Activated naive CD4-positive, alpha-beta T cell treated with anti-CD3 and anti-CD28 coated beads, Interleukin-2, amount 10 ng/mL, durations not matched to agents 5 hours and 36 hours (primary cell): ENCODE results near the gene ERAP2. TPM values are rescaled to one million over a fixed set of nuclear protein-coding genes. Genes with fewer than 3 reads are reported as not detected.

Source experiments
- total RNA-seq, 2 experiments: library from RNA; stranded (reverse); gene quantifications; one replicate each; pipeline ENCODE4 v1.2.3, GENCODE V29; 2021

The ERAP2 gene, protein sequence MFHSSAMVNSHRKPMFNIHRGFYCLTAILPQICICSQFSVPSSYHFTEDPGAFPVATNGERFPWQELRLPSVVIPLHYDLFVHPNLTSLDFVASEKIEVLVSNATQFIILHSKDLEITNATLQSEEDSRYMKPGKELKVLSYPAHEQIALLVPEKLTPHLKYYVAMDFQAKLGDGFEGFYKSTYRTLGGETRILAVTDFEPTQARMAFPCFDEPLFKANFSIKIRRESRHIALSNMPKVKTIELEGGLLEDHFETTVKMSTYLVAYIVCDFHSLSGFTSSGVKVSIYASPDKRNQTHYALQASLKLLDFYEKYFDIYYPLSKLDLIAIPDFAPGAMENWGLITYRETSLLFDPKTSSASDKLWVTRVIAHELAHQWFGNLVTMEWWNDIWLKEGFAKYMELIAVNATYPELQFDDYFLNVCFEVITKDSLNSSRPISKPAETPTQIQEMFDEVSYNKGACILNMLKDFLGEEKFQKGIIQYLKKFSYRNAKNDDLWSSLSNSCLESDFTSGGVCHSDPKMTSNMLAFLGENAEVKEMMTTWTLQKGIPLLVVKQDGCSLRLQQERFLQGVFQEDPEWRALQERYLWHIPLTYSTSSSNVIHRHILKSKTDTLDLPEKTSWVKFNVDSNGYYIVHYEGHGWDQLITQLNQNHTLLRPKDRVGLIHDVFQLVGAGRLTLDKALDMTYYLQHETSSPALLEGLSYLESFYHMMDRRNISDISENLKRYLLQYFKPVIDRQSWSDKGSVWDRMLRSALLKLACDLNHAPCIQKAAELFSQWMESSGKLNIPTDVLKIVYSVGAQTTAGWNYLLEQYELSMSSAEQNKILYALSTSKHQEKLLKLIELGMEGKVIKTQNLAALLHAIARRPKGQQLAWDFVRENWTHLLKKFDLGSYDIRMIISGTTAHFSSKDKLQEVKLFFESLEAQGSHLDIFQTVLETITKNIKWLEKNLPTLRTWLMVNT
- 100 to 1,000 TPM; 136 to 144 TPM for total RNA-seq

DNA sequence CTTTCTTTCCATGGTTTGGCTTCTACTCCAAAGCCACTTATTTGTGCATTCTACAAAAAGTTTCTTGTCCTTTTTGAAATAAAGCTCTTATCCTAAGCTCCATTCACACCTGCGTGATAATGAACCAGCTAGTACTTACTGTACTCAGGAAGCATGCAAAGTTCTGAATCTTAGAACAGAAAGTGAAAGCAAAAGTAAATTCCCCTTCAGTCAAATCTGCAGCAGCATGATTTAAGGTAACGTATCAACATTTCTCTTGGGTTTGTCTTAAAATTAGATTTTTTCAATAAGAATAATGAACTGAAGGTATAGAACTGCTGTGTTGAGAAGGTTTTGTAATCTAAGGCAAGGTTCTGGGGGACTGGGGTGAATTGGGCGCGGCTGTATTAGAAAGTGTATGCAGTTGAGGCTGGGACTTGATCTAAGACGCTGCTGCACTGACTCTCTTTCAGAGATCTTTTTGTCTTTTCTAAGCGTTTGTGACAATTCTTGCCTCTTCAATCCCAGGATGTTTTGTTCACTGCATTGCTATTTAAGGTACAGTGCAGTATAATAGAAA is at the start of gene ERAP2:
Gene ERAP2, plus strand, starts transcription at position 209 of the 559 bp plus-strand sequence. CDS start 3,186 bp downstream, outside the sequence.

GRCh38 chr5:96935559-96936430 is 59.5 kb downstream of the ERAP2 start, which contains the start of gene LNPEP:
TSS of gene LNPEP (plus strand) at chr5:96936080. CDS start at chr5:96936156, 76 bp downstream.

Other genes starting within 250 kb of the ERAP2 start
- 100 to 1,000 TPM; 144 to 149 TPM for gene CAST, start 214.1 kb upstream of the ERAP2 start, total RNA-seq
- gene ERAP1, start 68.6 kb upstream of the ERAP2 start, total RNA-seq = 100 to 1,000 TPM; 176 to 194 TPM
- 10 to 100 TPM; 90.8 to 95.8 TPM for gene LNPEP, start 59.6 kb downstream of the ERAP2 start, total RNA-seq